GM12872 (cell line): ENCODE data around the gene EFTUD2.

Experiments
- CTCF ChIP-seq: IDR thresholded peaks from 3 replicates; pipeline ENCODE4 v1.5.1; 2011; ENCODE audit warnings: low read depth, mild to moderate bottlenecking, low read length, moderate library complexity; ENCODE audit not compliant: insufficient read depth

Gene EFTUD2

GRCh38 chr17:44912763-44913544 is 13.7 kb upstream of the EFTUD2 start:
- TF ChIP-seq CTCF: no peak

- TF ChIP-seq CTCF: peak; percentile 65
Measured at GRCh38 chr17:44911133-44912001, 12.1 kb upstream of the EFTUD2 start.

- TF ChIP-seq CTCF: no peak
Measured at GRCh38 chr17:44910231-44911106, 11.2 kb upstream of the EFTUD2 start.

GRCh38 chr17:44909681-44910144 is 10.5 kb upstream of the EFTUD2 start:
- no peak for TF ChIP-seq CTCF

- TF ChIP-seq CTCF: no peak
Measured at GRCh38 chr17:44908761-44909326, 9.6 kb upstream of the EFTUD2 start.

- no peak for TF ChIP-seq CTCF
Measured at GRCh38 chr17:44907729-44908470, 8.7 kb upstream of the EFTUD2 start.
